Body of pancreas (tissue), 4 donors: ENCODE results near the gene DRC1. TPM values are rescaled to one million over a fixed set of nuclear protein-coding genes. Genes with fewer than 3 reads are reported as not detected.

ENCODE experiments used
- ATAC-seq: fragments of 150-250 bp; one replicate; pipeline ENCODE4 v1.9.1; 2016
- DNase-seq, 4 donors: peaks; one replicate each; pipeline ENCODE4 v3.0.0-alpha.2; 2019
- H3K27ac ChIP-seq, 4 donors: fragments of 200-600 bp; sonication (generic); 1 replicate in 3 of 4; 2 replicates in 1 of 4; pipeline versions ENCODE4 v1.5.1 to v1.6.1; 2016 to 2019; ENCODE audit warnings: mild to moderate bottlenecking in 1 of 4, mixed read lengths in 1 of 4, moderate library complexity in 1 of 4
- H3K27me3 ChIP-seq, 2 donors: fragments of 200-600 bp; sonication (generic); one replicate each; pipeline ENCODE4 v1.6.0; 2016; ENCODE audit warnings: mild to moderate bottlenecking in 1 of 2
- H3K36me3 ChIP-seq, 2 donors: fragments of 200-600 bp; sonication (generic); replicated peaks in 1 of 2; 2 replicates each; pipeline ENCODE4 v1.5.1; 2016; ENCODE audit warnings: low read depth in 2 of 2; ENCODE audit not compliant: insufficient read depth in 1 of 2
- H3K4me1 ChIP-seq: fragments of 200-600 bp; sonication (generic); one replicate; pipeline ENCODE4 v1.6.0; 2016
- H3K4me3 ChIP-seq, 2 donors: fragments of 200-600 bp; sonication (generic); 1 replicate in 1 of 2; 2 replicates in 1 of 2; pipeline ENCODE4 v1.5.1; 2016 to 2019
- H3K9me3 ChIP-seq, 3 donors: fragments of 200-600 bp; sonication (generic); 1 replicate in 2 of 3; 2 replicates in 1 of 3; pipeline ENCODE4 v1.5.1; 2016
- POLR2A ChIP-seq, 3 donors: fragments of 450-650 bp; IDR thresholded peaks; one replicate each; pipeline ENCODE4 v1.6.1; 2016; ENCODE audit warnings: antibody characterized with exemption in 3 of 3, mild to moderate bottlenecking in 2 of 3
- WGBS, 2 donors: methylation state at CpG; one replicate each; pipeline ENCODE4 v1.1.5; 2017; 5-methylcytosine and 5-hydroxymethylcytosine counted together
- intact Hi-C: fragments of 100-400 bp; cut with DNase I; formaldehyde crosslinking; loops from one replicate; pipeline ENCODE4 v1.15.1; 2023
- total RNA-seq, 2 donors: library from RNA; depleted of rRNA; stranded (reverse); fragments of >200 nt; gene quantifications; one replicate each; pipeline ENCODE4 v1.1.0, GENCODE V29; 2016
- TF ChIP-seq, protein P1 (sequence below), 7 experiments: fragments of 450-650 bp in 4 of 7; fragments of 200-600 bp in 3 of 7; sonication (generic) in 3 of 7; IDR thresholded peaks; one replicate each; pipeline ENCODE4 v1.5.1; 2016 to 2019; ENCODE audit warnings: antibody characterized with exemption in 7 of 7

Gene DRC1
- total RNA-seq, 2 donors from 2014 or later, result not detected

DNA sequence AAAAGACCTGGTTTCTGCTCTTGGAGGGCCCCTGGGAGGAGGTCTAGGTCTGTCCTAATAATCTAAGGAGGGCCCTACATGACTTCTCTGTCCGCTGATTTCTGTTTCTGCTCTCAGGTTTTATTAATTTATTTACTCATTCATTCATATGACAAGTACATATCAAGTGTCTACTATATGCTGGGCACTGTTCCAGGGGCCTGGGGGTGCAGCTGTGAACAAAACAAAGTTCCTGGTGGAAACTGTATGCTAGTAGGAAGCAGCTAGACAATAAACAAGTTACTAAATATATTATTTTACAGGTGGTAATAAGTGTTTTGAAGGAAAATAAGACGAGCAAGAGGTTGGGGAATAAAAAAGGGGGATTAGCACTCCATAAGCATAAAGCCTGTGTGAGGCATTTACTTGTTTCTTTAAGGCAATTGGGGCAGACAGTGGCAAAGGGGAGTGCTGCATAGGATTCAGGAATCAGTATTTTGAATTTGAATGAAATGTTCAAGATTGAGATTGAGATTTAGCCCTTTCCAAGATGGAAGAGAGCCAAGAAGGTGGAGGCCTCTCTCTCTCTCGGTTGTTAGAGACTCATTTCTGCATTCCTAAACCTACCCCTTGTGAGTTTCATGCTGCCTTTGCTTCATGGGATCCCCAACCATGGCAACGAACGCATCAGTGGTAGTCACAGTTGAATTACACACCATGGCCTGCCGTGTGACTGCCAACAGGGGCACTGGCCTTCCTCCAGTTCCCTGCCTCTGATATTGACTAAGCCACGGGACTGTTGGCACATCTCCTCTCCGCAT, 28.3 kb downstream of the DRC1 start:
- TF ChIP-seq, protein P1, sequence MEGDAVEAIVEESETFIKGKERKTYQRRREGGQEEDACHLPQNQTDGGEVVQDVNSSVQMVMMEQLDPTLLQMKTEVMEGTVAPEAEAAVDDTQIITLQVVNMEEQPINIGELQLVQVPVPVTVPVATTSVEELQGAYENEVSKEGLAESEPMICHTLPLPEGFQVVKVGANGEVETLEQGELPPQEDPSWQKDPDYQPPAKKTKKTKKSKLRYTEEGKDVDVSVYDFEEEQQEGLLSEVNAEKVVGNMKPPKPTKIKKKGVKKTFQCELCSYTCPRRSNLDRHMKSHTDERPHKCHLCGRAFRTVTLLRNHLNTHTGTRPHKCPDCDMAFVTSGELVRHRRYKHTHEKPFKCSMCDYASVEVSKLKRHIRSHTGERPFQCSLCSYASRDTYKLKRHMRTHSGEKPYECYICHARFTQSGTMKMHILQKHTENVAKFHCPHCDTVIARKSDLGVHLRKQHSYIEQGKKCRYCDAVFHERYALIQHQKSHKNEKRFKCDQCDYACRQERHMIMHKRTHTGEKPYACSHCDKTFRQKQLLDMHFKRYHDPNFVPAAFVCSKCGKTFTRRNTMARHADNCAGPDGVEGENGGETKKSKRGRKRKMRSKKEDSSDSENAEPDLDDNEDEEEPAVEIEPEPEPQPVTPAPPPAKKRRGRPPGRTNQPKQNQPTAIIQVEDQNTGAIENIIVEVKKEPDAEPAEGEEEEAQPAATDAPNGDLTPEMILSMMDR (IDR thresholded peaks at IDR 0.05), result no peak
- TF ChIP-seq POLR2A (IDR thresholded peaks at IDR 0.05), result no peak
- 61 to 68% methylated on average over 7 to 8 of the region's 8 CpGs for WGBS, 2 donors
- no peaks in the 10 kb centered on the region for H3K9me3 ChIP-seq
- H3K27ac ChIP-seq, result no peak overlapping the region
- H3K4me3 ChIP-seq, result no peak overlapping the region
- no peak for ATAC-seq
- intact Hi-C loops, result no loop called here
- no peaks in the 10 kb centered on the region for H3K27me3 ChIP-seq
- DNase-seq, result peak in 1 of 4 donors; percentile 35
- no peaks in the 10 kb centered on the region for H3K4me1 ChIP-seq
- no peaks in the 10 kb centered on the region for H3K36me3 ChIP-seq

DNA sequence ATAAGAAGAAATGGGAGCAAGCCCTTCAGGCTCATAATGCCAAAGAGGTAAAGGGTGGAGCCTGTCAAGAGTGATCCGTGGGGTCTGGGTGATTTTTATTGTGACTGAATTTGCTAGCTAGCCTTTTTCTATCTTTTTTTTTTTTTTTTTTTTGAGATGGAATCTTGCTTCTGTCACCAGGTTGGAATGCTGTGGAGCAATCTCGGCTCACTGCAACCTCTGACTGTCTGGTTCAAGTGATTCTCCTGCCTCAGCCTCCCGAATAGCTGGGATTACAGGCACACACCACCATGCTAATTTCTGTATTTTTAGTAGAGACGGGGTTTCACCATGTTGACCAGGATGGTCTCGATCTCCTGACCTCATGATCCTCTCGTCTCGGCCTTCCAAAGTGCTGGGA, 29.1 kb downstream of the DRC1 start:
- intact Hi-C loops, result no loop called here

DNA sequence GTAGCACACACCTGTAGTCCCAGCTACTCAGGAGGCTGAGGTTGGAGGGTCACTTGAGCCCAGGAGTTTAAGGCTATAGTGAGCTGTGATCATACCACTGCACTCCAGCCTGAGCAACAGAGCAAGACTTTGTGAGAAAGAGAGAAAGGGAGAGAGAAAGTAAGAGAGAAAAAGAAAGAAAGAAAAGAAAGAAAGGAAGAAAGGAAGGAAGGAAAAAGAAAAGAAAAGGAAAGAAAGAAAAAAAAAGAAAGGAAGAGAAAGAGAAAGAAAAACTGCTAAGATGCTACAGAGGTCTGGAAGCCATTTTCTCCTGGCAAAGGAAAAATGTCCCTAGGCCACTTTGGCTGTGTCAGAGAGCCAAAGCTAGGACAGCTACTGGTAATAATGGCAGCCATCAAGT, 30.6 kb downstream of the DRC1 start:
- no peak overlapping the region for H3K27ac ChIP-seq
- intact Hi-C loops, result no loop called here
- H3K4me3 ChIP-seq, result no peak overlapping the region
- DNase-seq, result no peak
- no peaks in the 10 kb centered on the region for H3K27me3 ChIP-seq
- no peaks in the 10 kb centered on the region for H3K4me1 ChIP-seq
- ATAC-seq, result no peak
- no peaks in the 10 kb centered on the region for H3K36me3 ChIP-seq
- no peak for TF ChIP-seq POLR2A (IDR thresholded peaks at IDR 0.05)
- TF ChIP-seq, protein P1 (IDR thresholded peaks at IDR 0.05), result no peak
- H3K9me3 ChIP-seq, result no peaks in the 10 kb centered on the region

More for the DNA sequence above, 29.1 kb downstream of the DRC1 start:
- Histone ChIP-seq H3K27me3 (no peaks in the 10 kb centered on the region), H3K4me1 (no peaks in the 10 kb centered on the region), H3K27ac (no peak overlapping the region), H3K36me3 (no peaks in the 10 kb centered on the region), H3K4me3 (no peak overlapping the region), H3K9me3 (no peaks in the 10 kb centered on the region)
- 92 to 94% methylated on average over 7 of the region's 7 CpGs for WGBS, 2 donors
- DNase-seq, result no peak
- TF ChIP-seq, protein P1 (IDR thresholded peaks at IDR 0.05), result no peak
- TF ChIP-seq POLR2A (IDR thresholded peaks at IDR 0.05), result no peak
- no peak for ATAC-seq

DNA sequence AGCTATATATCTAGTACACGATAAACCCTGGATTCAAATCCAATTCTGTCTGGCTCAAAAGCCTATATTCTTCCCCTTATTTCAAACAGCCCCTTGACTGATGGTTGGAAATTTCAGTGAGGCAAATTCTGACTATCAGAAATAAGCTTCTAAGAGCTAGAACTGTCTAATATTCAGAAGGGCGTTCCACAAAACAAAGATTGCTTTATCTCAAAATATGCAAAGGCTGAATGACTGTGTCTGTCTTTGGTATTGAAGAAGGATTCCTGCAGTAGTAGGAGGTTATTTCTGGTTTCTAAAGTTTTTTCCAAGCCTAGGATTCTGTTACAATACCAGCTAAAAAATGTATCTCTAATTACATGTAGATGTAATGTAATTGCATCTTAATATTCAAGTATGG, 31.1 kb downstream of the DRC1 start:
- no peak overlapping the region for H3K4me3 ChIP-seq
- no peaks in the 10 kb centered on the region for H3K4me1 ChIP-seq
- WGBS, 2 donors, result 38 to 54% methylated on average over 2 of the region's 2 CpGs
- ATAC-seq, result no peak
- no peak overlapping the region for H3K27ac ChIP-seq
- DNase-seq, result no peak
- H3K9me3 ChIP-seq, result no peaks in the 10 kb centered on the region
- no peaks in the 10 kb centered on the region for H3K27me3 ChIP-seq
- H3K36me3 ChIP-seq, result no peaks in the 10 kb centered on the region
- intact Hi-C loops, result no loop called here
- TF ChIP-seq POLR2A (IDR thresholded peaks at IDR 0.05), result no peak
- TF ChIP-seq, protein P1 (IDR thresholded peaks at IDR 0.05), result no peak

DNA sequence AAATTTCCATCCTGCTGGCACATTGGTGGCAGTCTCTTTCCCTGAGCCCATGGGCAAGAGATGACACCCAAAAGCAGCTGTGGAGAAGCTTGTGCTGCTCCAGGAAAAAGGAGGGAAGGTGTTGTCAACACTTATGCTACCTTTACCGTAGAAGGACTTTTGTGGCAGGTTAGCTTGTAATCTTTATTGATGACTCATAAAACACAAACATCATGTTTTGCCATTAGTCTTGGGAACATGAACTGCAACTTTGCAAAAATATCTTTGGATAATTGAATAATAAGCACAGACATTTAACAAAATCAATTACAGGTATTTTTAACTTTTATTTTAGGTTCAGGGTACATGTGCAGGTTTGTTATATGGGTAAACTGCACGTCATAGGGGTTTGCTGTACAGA, 33.4 kb downstream of the DRC1 start:
- Histone ChIP-seq H3K4me3 (no peak overlapping the region), H3K27me3 (no peaks in the 10 kb centered on the region), H3K9me3 (no peaks in the 10 kb centered on the region), H3K4me1 (no peaks in the 10 kb centered on the region), H3K27ac (peak overlapping the region in 1 of 4 donors; percentile 8), H3K36me3 (no peaks in the 10 kb centered on the region)
- intact Hi-C loops, result no loop called here
- TF ChIP-seq, protein P1 (IDR thresholded peaks at IDR 0.05), result no peak
- TF ChIP-seq POLR2A (IDR thresholded peaks at IDR 0.05), result no peak
- DNase-seq, result no peak
- 59 to 68% methylated on average over 2 of the region's 2 CpGs for WGBS, 2 donors
- no peak for ATAC-seq
